HG03025 (cell line): ENCODE measurements around the gene CHRM2.

Experiments used
- ATAC-seq: cut with Tn5 transposase; IDR thresholded peaks from one replicate; pipeline ENCODE4 v1.9.1; 2021; ENCODE audit warnings: mild to moderate bottlenecking, moderate library complexity; ENCODE audit not compliant: unreplicated experiment, low FRiP score

CHRM2 gene

GRCh38 chr7:137015015-137015414, 146.6 kb downstream of the CHRM2 start:
- ATAC-seq: no peak

DNA sequence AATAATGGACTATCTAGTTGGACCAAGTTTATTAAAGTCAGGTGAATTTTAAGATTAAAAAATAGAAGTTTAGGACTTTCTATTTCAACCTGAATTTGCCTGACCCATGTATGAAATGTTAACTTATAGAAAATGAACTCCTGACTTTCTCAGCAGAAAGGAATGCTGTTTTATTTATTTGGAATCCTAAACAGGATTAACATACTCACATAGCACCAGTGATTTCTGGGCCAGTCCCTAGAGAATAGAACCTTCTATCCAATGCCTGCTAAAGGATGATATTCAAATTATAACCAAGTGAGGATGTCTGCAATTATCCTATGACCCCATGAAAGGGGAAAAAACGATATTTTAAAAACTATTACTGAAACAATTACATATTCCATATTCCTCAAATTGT, 148.8 kb downstream of the CHRM2 start:
- ATAC-seq: no peak

DNA sequence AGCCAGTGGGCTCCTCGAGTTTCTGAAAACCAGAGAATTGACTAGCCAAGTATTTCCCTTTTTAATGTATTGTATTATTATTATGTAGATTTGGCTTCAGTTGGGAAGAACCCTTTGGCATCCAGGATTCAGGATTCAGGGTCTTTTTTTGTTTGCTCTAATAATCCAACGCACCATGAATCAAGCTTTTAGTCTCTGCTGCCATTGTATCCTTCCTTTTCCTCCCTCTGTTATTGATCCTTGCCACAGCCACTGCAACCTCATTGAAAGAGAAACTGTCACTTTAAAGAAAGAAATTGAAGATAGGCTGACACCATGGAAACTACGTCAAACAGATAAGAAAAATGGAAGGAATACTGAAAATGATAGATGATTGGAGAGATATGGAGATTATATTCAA, 150.0 kb downstream of the CHRM2 start:
- ATAC-seq: no peak

GRCh38 chr7:137020351-137020750, 151.9 kb downstream of the CHRM2 start:
- ATAC-seq: no peak

DNA sequence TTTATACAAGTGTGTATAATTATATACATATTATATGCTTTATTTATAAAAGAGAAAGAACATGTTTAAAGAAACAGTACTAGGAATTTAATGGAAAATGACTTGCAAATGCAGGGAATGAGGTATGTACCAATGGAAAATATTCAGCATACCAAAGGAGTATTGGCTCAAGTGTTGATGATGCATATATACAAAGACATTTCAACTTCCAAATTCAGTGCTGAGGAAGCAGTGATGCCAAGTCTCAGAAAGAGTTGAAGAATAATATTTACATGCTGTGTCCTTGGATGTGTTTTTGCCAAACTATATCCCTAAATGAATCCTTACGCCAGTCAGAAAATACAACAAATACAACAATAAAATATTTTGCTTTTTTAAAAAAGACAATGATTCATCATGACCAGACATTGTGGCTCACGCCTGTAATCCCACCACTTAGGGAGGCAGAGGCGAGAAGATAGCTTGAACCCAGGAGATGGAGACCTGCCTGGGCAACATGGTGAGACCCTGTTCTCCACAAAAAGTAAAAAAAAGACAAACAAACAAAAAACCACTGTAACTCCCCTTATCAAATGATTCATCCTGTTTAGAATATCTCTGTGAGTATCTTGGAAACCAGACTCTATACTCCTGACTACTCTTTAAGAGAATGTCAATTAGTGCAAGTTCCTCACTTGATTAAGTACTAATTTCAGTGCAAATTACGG, 157.2 kb downstream of the CHRM2 start:
- ATAC-seq: no peak

DNA sequence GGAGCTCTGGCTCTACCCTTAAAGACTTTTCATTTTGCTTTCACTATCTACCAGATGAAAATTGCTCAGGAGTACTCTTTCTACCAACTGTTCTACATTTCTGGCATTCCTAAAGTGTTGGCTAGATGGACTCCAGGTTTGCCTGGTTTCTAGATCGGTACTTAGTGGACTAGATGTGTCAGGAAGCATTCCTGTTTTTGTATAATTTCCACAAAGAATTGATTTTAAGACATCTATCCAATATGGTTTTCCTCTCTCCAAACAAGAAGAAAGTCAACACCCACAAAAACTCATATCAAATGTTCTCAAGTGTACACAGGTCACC, 157.7 kb downstream of the CHRM2 start:
- no peak for ATAC-seq

- no peak for ATAC-seq
Measured at GRCh38 chr7:137032436-137032835, 164.0 kb downstream of the CHRM2 start.

DNA sequence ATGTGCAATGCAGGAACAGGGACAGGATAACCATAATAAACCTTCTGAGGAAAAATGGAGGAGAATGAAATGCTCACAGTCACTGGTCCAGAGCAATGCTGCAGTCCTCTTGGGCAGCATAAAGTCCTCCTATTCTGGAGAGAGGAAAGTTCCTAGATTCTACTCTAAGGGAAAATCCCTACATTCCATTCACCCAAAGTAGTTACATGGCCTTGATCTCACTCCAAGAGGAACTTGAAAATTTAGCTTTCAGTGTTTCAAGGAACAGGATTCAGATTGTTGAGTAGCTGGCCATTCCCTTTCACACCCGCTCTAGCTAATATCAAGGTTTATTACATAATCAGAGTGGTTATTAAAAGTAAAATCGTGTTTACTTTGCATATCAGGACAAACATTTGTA, 168.3 kb downstream of the CHRM2 start:
- ATAC-seq: no peak

- ATAC-seq: no peak
Measured at GRCh38 chr7:137038706-137039105, 170.3 kb downstream of the CHRM2 start.

DNA sequence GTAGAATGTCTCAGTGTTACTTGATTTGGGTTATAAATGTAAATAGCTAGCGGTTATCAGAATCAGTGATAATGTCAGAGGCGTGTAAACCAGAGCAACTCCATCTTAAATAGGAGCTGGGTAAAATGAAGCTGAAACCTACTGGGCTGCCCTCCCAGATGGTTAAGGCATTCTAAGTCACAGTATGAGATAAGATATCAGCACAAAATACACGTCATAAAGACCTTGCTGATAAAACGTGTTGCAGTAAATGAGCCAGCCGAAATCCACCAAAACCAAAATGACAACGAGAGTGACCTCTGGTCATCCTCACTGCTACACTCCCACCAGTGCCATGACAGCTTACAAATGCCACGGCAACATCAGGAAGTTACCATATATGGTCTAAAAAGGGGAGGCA, 172.3 kb downstream of the CHRM2 start:
- no peak for ATAC-seq

GRCh38 chr7:137045573-137045972, 177.1 kb downstream of the CHRM2 start:
- no peak for ATAC-seq

GRCh38 chr7:137069249-137069963, 201.0 kb downstream of the CHRM2 start:
- no peak for ATAC-seq
